Activated T-cell treated with anti-CD3 and anti-CD28 coated beads, Interleukin-2, amount 50 U/mL, for 72 hours (primary cell): ENCODE data around the gene GRIP1. TPM values are rescaled to one million over a fixed set of nuclear protein-coding genes. Genes with fewer than 3 reads are reported as not detected.

Source experiments
- ATAC-seq, 2 donors: fragments of 150-1000 bp; cut with Tn5 transposase; replicated peaks in 1 of 2; 2 replicates each; pipeline ENCODE4 v1.10.0; 2021; ENCODE audit warnings: moderate library complexity in 2 of 2, mild to moderate bottlenecking in 1 of 2
- DNase-seq, 2 donors: peaks; one replicate each; pipeline ENCODE4 v3.0.0; 2021 to 2022; ENCODE audit warnings: mixed read lengths in 1 of 2
- H3K27ac Mint-ChIP-seq: one replicate; pipeline ENCODE4 v1.8.0; 2022; ENCODE audit warnings: mild to moderate bottlenecking, moderate library complexity, mixed read lengths
- H3K27me3 Mint-ChIP-seq: one replicate; pipeline ENCODE4 v1.8.0; 2022; ENCODE audit warnings: low read depth, mixed read lengths
- H3K36me3 Mint-ChIP-seq, 2 donors: one replicate each; pipeline ENCODE4 v1.8.0; 2022; ENCODE audit warnings: mixed read lengths in 2 of 2, mild to moderate bottlenecking in 1 of 2; ENCODE audit not compliant: insufficient read depth in 2 of 2
- H3K4me1 Mint-ChIP-seq: one replicate; pipeline ENCODE4 v1.8.0; 2022; ENCODE audit warnings: low read depth, mixed read lengths
- H3K4me3 Mint-ChIP-seq, 2 donors: one replicate each; pipeline ENCODE4 v1.8.0; 2022; ENCODE audit warnings: mild to moderate bottlenecking in 2 of 2, mixed read lengths in 2 of 2, moderate library complexity in 2 of 2
- H3K9me3 Mint-ChIP-seq, 2 donors: one replicate each; pipeline ENCODE4 v1.8.0; 2022; ENCODE audit warnings: mixed read lengths in 2 of 2
- total RNA-seq, 2 donors: library from RNA; stranded (reverse); gene quantifications; one replicate each; pipeline ENCODE4 v1.2.3, GENCODE V29; 2022

Gene GRIP1
- total RNA-seq, 2 donors from 2014 or later = 0.44 to 2.3 TPM

GRCh38 chr12:66380769-66381535, 297.9 kb downstream of the GRIP1 start:
- Mint-ChIP-seq H3K27me3 (no peaks in the 10 kb centered on the region), H3K36me3 (peaks cover 0 to 4% of the 10 kb centered on the region in 2 donors), H3K9me3 (no peaks in the 10 kb centered on the region), H3K4me1 (no peaks in the 10 kb centered on the region), H3K4me3 (no peak overlapping the region), H3K27ac (no peak overlapping the region)
- ATAC-seq (no peak), DNase-seq (no peak)

- DNase-seq (no peak), ATAC-seq (no peak)
- Mint-ChIP-seq H3K9me3 (no peaks in the 10 kb centered on the region), H3K27ac (no peak overlapping the region), H3K4me1 (no peaks in the 10 kb centered on the region), H3K4me3 (no peak overlapping the region), H3K36me3 (peaks cover 0 to 4% of the 10 kb centered on the region in 2 donors), H3K27me3 (no peaks in the 10 kb centered on the region)
Observed at GRCh38 chr12:66379616-66380015, 299.3 kb downstream of the GRIP1 start.

- H3K4me3 Mint-ChIP-seq = no peak overlapping the region
- no peaks in the 10 kb centered on the region for H3K4me1 Mint-ChIP-seq
- DNase-seq (no peak), ATAC-seq (no peak)
- no peak overlapping the region for H3K27ac Mint-ChIP-seq
- no peaks in the 10 kb centered on the region for H3K27me3 Mint-ChIP-seq
- H3K9me3 Mint-ChIP-seq = no peaks in the 10 kb centered on the region
- peaks cover 0 to 4% of the 10 kb centered on the region in 2 donors for H3K36me3 Mint-ChIP-seq
Observed at GRCh38 chr12:66375560-66375959, 303.3 kb downstream of the GRIP1 start.

- DNase-seq (no peak), ATAC-seq (no peak)
- H3K4me3 Mint-ChIP-seq = no peak overlapping the region
- no peaks in the 10 kb centered on the region for H3K27me3 Mint-ChIP-seq
- no peaks in the 10 kb centered on the region for H3K4me1 Mint-ChIP-seq
- H3K27ac Mint-ChIP-seq = peak overlapping the region; percentile 33
- H3K36me3 Mint-ChIP-seq = peaks cover 0 to 4% of the 10 kb centered on the region in 2 donors
- no peaks in the 10 kb centered on the region for H3K9me3 Mint-ChIP-seq
Observed at GRCh38 chr12:66371982-66372381, 306.9 kb downstream of the GRIP1 start.

- Mint-ChIP-seq H3K9me3 (no peaks in the 10 kb centered on the region), H3K36me3 (peaks cover 0 to 2% of the 10 kb centered on the region in 2 donors), H3K27me3 (no peaks in the 10 kb centered on the region), H3K27ac (no peak overlapping the region), H3K4me3 (no peak overlapping the region), H3K4me1 (no peaks in the 10 kb centered on the region)
- DNase-seq (no peak), ATAC-seq (no peak)
Observed at GRCh38 chr12:66367015-66367667, 311.7 kb downstream of the GRIP1 start.

GRCh38 chr12:66365718-66366490, 313.0 kb downstream of the GRIP1 start:
- Mint-ChIP-seq H3K4me3 (no peak overlapping the region), H3K9me3 (no peaks in the 10 kb centered on the region), H3K27me3 (no peaks in the 10 kb centered on the region), H3K27ac (no peak overlapping the region), H3K4me1 (no peaks in the 10 kb centered on the region), H3K36me3 (peaks cover 0 to 2% of the 10 kb centered on the region in 2 donors)
- DNase-seq = no peak
- no peak for ATAC-seq

GRCh38 chr12:66361703-66362102, 317.2 kb downstream of the GRIP1 start:
- Mint-ChIP-seq H3K27ac (no peak overlapping the region), H3K36me3 (peaks cover 0 to 2% of the 10 kb centered on the region in 2 donors), H3K4me1 (no peaks in the 10 kb centered on the region), H3K27me3 (no peaks in the 10 kb centered on the region), H3K9me3 (no peaks in the 10 kb centered on the region), H3K4me3 (no peak overlapping the region)
- ATAC-seq (no peak), DNase-seq (no peak)

GRCh38 chr12:66359300-66359699, 319.6 kb downstream of the GRIP1 start:
- no peak for DNase-seq
- Mint-ChIP-seq H3K4me3 (no peak overlapping the region), H3K27ac (no peak overlapping the region), H3K27me3 (no peaks in the 10 kb centered on the region), H3K36me3 (peaks cover 0 to 2% of the 10 kb centered on the region in 2 donors), H3K9me3 (no peaks in the 10 kb centered on the region), H3K4me1 (no peaks in the 10 kb centered on the region)
- no peak for ATAC-seq

- Mint-ChIP-seq H3K36me3 (peaks cover 3 to 11% of the 10 kb centered on the region in 2 donors), H3K9me3 (no peaks in the 10 kb centered on the region)
Observed at GRCh38 chr12:66354291-66354690, 324.6 kb downstream of the GRIP1 start.

GRCh38 chr12:66352899-66353298, 326.0 kb downstream of the GRIP1 start:
- no peak overlapping the region for H3K27ac Mint-ChIP-seq
- ATAC-seq (no peak), DNase-seq (no peak)
- no peaks in the 10 kb centered on the region for H3K27me3 Mint-ChIP-seq
- H3K9me3 Mint-ChIP-seq = no peaks in the 10 kb centered on the region
- no peak overlapping the region for H3K4me3 Mint-ChIP-seq
- H3K36me3 Mint-ChIP-seq = peaks cover 3 to 11% of the 10 kb centered on the region in 2 donors
- H3K4me1 Mint-ChIP-seq = no peaks in the 10 kb centered on the region

More at GRCh38 chr12:66354291-66354690, 324.6 kb downstream of the GRIP1 start:
- DNase-seq = no peak
- Mint-ChIP-seq H3K27me3 (no peaks in the 10 kb centered on the region), H3K27ac (no peak overlapping the region), H3K4me3 (no peak overlapping the region), H3K4me1 (no peaks in the 10 kb centered on the region)
- ATAC-seq = no peak

GRCh38 chr12:66352197-66352596, 326.7 kb downstream of the GRIP1 start:
- no peaks in the 10 kb centered on the region for H3K27me3 Mint-ChIP-seq
- DNase-seq (no peak), ATAC-seq (no peak)
- H3K4me1 Mint-ChIP-seq = no peaks in the 10 kb centered on the region
- H3K9me3 Mint-ChIP-seq = no peaks in the 10 kb centered on the region
- peaks cover 3 to 11% of the 10 kb centered on the region in 2 donors for H3K36me3 Mint-ChIP-seq
- H3K27ac Mint-ChIP-seq = no peak overlapping the region
- H3K4me3 Mint-ChIP-seq = no peak overlapping the region

- H3K36me3 Mint-ChIP-seq = peaks cover 3 to 11% of the 10 kb centered on the region in 2 donors
- ATAC-seq (no peak), DNase-seq (no peak)
- H3K27ac Mint-ChIP-seq = no peak overlapping the region
- no peak overlapping the region for H3K4me3 Mint-ChIP-seq
- peaks cover 8% of the 10 kb centered on the region for H3K4me1 Mint-ChIP-seq
- H3K9me3 Mint-ChIP-seq = no peaks in the 10 kb centered on the region
- H3K27me3 Mint-ChIP-seq = no peaks in the 10 kb centered on the region
Observed at GRCh38 chr12:66351301-66351700, 327.6 kb downstream of the GRIP1 start.

GRCh38 chr12:66345956-66346355, 332.9 kb downstream of the GRIP1 start:
- H3K36me3 Mint-ChIP-seq = peaks cover 21 to 40% of the 10 kb centered on the region in 2 donors

More at GRCh38 chr12:66345956-66346355, 332.9 kb downstream of the GRIP1 start:
- H3K27me3 Mint-ChIP-seq = no peaks in the 10 kb centered on the region
- peaks cover 0 to 2% of the 10 kb centered on the region in 2 donors for H3K9me3 Mint-ChIP-seq
- H3K4me1 Mint-ChIP-seq = peaks cover 43% of the 10 kb centered on the region
- no peak for DNase-seq
- no peak for ATAC-seq
- H3K4me3 Mint-ChIP-seq = no peak overlapping the region
- peak overlapping the region; percentile 98 for H3K27ac Mint-ChIP-seq
